Measurements from ENCODE around the gene USP25. TPM values are rescaled to one million over a fixed set of nuclear protein-coding genes. Genes with fewer than 3 reads are reported as not detected.

Gene USP25
- total RNA-seq, 1 experiment from 2014 or later, result 35.1 TPM

DNA sequence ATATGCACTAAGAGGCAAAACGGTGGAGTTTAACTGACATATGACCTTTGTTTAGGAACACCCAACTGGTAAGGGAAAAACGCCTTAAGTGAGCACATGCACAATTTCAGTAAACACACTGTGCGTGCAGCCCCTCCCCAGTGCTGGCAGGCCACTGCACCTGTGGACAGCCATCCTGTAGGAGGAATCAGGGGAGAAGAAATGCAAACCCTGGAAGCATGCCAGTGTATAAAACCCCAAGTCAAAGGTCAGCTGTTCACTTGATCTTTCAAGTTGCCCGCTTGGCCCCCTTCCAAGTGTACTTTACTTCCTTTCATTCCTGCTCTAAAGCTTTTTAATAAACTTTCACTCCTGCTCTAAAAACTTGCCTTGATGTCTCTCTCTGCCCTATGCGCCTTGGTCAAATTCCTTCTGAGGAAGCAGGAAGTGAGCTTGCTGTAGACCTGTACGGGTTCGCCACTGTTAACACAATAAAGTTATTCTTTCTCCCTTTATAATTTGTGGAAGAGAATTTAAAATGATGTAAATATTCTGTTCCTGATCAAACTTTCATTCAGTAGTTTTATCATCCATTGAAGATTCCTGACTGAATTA is 31.8 kb downstream of the USP25 start:
- Mint-ChIP-seq H3K36me3 (ENCODE audit: insufficient read depth in 1 of 3, low read depth in 3 of 3) (peaks cover 17 to 21% (median 19%) of the 10 kb centered on the region in 3 experiments), H3K27me3 (ENCODE audit: low read depth) (0 out of 2 replicates have a peak, but pooled peaks cover 1% of the 10 kb centered on the region), H3K4me3 (no peak overlapping the region), H3K9me3 (peaks cover 20% of the 10 kb centered on the region in 2 experiments), H3K4me1 (peaks cover 46 to 53% of the 10 kb centered on the region in 2 experiments), H3K27ac (peak overlapping the region in 2 of 3 experiments; percentile 16 to 26; a peak in 4 of 7 replicates)
- Histone ChIP-seq H3K14ac (ENCODE audit: insufficient read depth, low read length) (no peak overlapping the region), H2AFZ (ENCODE audit: low read length) (no peak overlapping the region), H3K79me1 (ENCODE audit: insufficient read depth, low read depth, low read length, poor library complexity, severe bottlenecking) (peaks cover 9% of the 10 kb centered on the region), H3T11ph (ENCODE audit: low read length) (no peak overlapping the region), H3K18ac (ENCODE audit: insufficient read length, low read depth, low read length) (no peak overlapping the region), H2BK120ac (ENCODE audit: low read depth, low read length, poor library complexity, severe bottlenecking) (no peak overlapping the region), H3K27ac (ENCODE audit: insufficient read length, low read depth, low read length) (no peak overlapping the region), H3K9ac (ENCODE audit: extremely low read depth, insufficient read length, low read length) (no peak overlapping the region), H3K27me3 (ENCODE audit: insufficient read depth, low read length) (no peaks in the 10 kb centered on the region), H2BK20ac (ENCODE audit: low read depth, low read length, poor library complexity, severe bottlenecking) (no peak overlapping the region), H4K8ac (replicated peaks; ENCODE audit: insufficient read length, low read depth, low read length) (no peak overlapping the region), H3K79me2 (ENCODE audit: insufficient read depth, low read length) (peaks cover 25% of the 10 kb centered on the region; the same call in 1 of the 2 replicates), H4K5ac (ENCODE audit: insufficient read length, low read depth, low read length) (no peak overlapping the region), H3K4me2 (ENCODE audit: insufficient read depth, insufficient read length, low read length) (peak overlapping the region; percentile 14), H4K91ac (ENCODE audit: insufficient read length, low read depth, low read length) (no peak overlapping the region), H3K4ac (ENCODE audit: low read depth, low read length) (no peak overlapping the region), H2BK12ac (ENCODE audit: insufficient read length, low read depth, low read length) (no peak overlapping the region), H2BK15ac (ENCODE audit: low read depth, low read length) (no peak overlapping the region), H3K23me2 (ENCODE audit: insufficient read length, low read depth, low read length, poor library complexity, severe bottlenecking) (no peaks in the 10 kb centered on the region), H3K56ac (ENCODE audit: insufficient read length, low read depth, low read length) (no peak overlapping the region), H3K23ac (ENCODE audit: insufficient read length, low read depth, low read length) (no peak overlapping the region), H3K9me3 (ENCODE audit: control insufficient read depth, low read depth, low read length) (peaks cover 5% of the 10 kb centered on the region), H2BK5ac (ENCODE audit: insufficient read length, low read length) (no peak overlapping the region), H3K4me1 (ENCODE audit: insufficient read depth, low read length) (peaks cover 13% of the 10 kb centered on the region; the same call in 1 of the 2 replicates), H2AK5ac (ENCODE audit: insufficient read length, low read length) (no peak overlapping the region), H4K20me1 (ENCODE audit: control insufficient read depth, insufficient read depth, insufficient read length) (no peaks in the 10 kb centered on the region)
- TF ChIP-seq, protein P1, sequence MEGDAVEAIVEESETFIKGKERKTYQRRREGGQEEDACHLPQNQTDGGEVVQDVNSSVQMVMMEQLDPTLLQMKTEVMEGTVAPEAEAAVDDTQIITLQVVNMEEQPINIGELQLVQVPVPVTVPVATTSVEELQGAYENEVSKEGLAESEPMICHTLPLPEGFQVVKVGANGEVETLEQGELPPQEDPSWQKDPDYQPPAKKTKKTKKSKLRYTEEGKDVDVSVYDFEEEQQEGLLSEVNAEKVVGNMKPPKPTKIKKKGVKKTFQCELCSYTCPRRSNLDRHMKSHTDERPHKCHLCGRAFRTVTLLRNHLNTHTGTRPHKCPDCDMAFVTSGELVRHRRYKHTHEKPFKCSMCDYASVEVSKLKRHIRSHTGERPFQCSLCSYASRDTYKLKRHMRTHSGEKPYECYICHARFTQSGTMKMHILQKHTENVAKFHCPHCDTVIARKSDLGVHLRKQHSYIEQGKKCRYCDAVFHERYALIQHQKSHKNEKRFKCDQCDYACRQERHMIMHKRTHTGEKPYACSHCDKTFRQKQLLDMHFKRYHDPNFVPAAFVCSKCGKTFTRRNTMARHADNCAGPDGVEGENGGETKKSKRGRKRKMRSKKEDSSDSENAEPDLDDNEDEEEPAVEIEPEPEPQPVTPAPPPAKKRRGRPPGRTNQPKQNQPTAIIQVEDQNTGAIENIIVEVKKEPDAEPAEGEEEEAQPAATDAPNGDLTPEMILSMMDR (conservative IDR thresholded peaks at IDR 0.05), result no peak
- no peak for DNase-seq
- no CpG with 5 or more reads among the region's 7 CpGs for WGBS (ENCODE audit: extremely low coverage, insufficient read length, low lambda C conversion rate)
